Measurements from ENCODE around the gene SASH1.

SASH1 gene

GRCh38 chr6:148430897-148431296 lies 88.3 kb downstream of the SASH1 start:
- TF ChIP-seq ZNF350 (tag by site-specific recombination; IDR thresholded peaks at IDR 0.05) (no peak), ZNF433 (tag by site-specific recombination; IDR thresholded peaks at IDR 0.05; ENCODE audit: low read depth) (no peak), WT1 (tag by site-specific recombination; IDR thresholded peaks at IDR 0.05) (no peak), ZNF202 (tag by site-specific recombination; IDR thresholded peaks at IDR 0.05; ENCODE audit: borderline replicate concordance) (no peak), ZNF16 (tag by site-specific recombination; IDR thresholded peaks at IDR 0.05; ENCODE audit: low read depth) (no peak), ZNF645 (tag by site-specific recombination; IDR thresholded peaks at IDR 0.05) (no peak), ZNF48 (tag by site-specific recombination; IDR thresholded peaks at IDR 0.05) (no peak), ZNF621 (tag by site-specific recombination; IDR thresholded peaks at IDR 0.05) (no peak), ZNF843 (tag by site-specific recombination; IDR thresholded peaks at IDR 0.05) (no peak), ZNF138 (tag by site-specific recombination; IDR thresholded peaks at IDR 0.05; ENCODE audit: borderline replicate concordance) (no peak), ZNF518A (tag by site-specific recombination; conservative IDR thresholded peaks at IDR 0.05; ENCODE audit: low read depth) (no peak), IKZF3 (tag by site-specific recombination; IDR thresholded peaks at IDR 0.05) (no peak), ZSCAN18 (tag by site-specific recombination; IDR thresholded peaks at IDR 0.05) (no peak), ZNF132 (tag by site-specific recombination; IDR thresholded peaks at IDR 0.05; ENCODE audit: borderline replicate concordance) (no peak), ZNF623 (tag by site-specific recombination; IDR thresholded peaks at IDR 0.05) (no peak), ZNF558 (tag by site-specific recombination; IDR thresholded peaks at IDR 0.05) (no peak), PATZ1 (tag by site-specific recombination; IDR thresholded peaks at IDR 0.05) (no peak), ZSCAN4 (tag by site-specific recombination; IDR thresholded peaks at IDR 0.05) (no peak)
- no peaks in the 10 kb centered on the region for H3K36me3 ChIP-seq (ENCODE audit: control insufficient read depth in 2 of 2, insufficient read depth in 1 of 2, low read length in 2 of 2)

More at GRCh38 chr6:148430897-148431296, 88.3 kb downstream of the SASH1 start:
- H3K27ac ChIP-seq (ENCODE audit: extremely low read depth, low read depth, low read length): no peak overlapping the region
- no peaks in the 10 kb centered on the region for H3K4me1 ChIP-seq (ENCODE audit: control insufficient read depth, insufficient read depth, low read length)
- H3K4me3 ChIP-seq (ENCODE audit: low read depth, low read length): no peak overlapping the region
- ChIA-PET CTCF (interaction anchor here (1.2 kb wide), 1 partner anchor 12 kb away, joined by 3 read pairs; no protein-coding TSS in a partner anchor), POLR2A (no interaction called here)
- H3K9me3 ChIP-seq (ENCODE audit: control insufficient read depth, insufficient read depth, low read depth, low read length): no peaks in the 10 kb centered on the region

All from HEK293 (cell line).